Inferior parietal cortex (tissue), 1 donor: ENCODE results near the gene SOWAHA.

Experiments
- DNase-seq: peaks from one replicate; pipeline ENCODE4 v3.0.0-alpha.2; 2016; ENCODE audit errors: extremely low spot score

SOWAHA gene

DNA sequence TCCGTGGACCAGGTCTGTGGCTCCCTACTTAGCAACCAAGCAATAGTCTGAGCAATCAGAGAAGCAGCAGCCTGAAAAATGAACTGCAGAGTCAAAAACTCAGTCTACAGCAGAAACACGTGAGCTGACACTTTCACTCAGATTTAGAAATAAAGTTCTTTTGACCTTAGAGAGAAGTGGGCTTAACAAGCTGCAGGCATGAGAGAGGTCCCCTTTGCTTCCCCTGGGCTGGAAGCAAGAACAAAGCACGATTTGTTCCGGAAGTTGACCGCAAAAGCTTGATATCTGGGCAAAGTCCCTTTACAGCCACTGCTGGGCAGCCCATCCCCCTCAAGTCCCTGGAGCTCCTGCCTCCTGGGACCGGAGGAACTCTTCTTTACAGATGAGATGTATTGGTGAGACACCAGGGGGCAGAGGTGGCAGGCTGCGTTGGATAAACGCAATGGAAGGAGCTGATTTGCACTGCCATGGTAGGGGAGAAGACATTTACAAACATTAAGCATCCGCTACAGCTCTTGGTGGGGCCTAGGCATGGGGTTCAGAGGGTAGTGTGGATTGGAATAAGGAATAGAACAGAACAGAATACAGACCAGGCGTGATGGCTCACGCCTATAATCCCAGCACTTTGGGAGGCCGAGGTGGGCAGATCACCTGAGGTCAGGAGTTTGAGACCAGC is 5.8 kb upstream of the SOWAHA start:
- no peak for DNase-seq

DNA sequence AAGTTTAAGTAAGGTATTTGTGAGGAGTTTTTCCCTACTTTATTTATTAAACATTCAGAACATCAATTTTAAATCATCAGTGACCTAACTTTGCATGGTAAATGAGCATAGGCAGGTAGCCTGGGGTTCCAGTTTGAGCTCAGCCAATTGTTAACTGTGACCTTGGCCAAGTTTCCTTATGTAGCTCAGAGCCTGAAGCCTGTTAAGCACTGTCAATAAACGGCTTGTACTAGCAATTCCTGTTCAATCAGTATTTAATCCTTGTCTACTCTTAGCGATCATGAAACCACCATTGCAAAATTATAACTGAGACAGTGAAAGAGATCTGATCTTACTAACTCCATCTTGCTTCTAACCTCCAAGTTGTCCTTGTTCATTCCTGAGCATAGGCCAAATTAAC is 4.7 kb upstream of the SOWAHA start:
- no peak for DNase-seq

DNA sequence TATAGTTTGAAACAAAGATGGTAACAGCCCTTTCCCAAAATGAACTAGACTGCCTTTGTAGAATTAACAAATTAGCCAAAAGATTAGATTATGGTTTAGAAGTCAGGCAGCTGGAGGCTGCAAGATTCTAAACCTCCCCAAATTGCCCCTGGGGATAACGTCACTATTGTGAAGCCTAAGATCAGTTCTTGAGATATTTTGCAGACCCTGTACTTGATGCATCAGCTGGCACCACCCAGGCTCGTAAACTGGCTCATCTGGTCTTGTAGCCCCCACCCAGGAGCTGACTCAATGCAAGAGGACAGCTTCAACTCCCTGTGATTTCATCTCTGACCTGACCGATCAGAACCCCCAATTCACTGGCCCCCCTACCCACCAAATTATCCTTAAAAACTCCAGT is 4.2 kb upstream of the SOWAHA start:
- no peak for DNase-seq

DNA sequence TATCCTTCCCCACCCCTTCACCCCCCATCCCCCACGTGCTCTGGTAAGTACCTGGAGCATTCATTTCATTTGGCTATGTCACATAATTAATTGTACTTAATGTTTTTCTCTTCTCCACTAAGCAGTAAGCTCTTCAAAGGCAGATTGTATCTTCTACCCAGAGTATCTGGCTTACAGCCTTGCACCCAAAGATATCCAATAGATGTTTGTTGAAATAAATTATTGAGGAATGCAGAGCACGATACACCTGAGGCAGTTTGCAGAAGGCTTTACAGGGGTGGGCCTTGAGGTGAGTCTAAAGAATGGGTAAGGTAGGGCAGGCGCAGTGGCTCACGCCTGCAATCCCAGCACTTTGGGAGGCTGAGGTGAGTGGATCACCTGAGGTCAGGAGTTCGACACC is 2.5 kb upstream of the SOWAHA start:
- DNase-seq, result no peak

DNA sequence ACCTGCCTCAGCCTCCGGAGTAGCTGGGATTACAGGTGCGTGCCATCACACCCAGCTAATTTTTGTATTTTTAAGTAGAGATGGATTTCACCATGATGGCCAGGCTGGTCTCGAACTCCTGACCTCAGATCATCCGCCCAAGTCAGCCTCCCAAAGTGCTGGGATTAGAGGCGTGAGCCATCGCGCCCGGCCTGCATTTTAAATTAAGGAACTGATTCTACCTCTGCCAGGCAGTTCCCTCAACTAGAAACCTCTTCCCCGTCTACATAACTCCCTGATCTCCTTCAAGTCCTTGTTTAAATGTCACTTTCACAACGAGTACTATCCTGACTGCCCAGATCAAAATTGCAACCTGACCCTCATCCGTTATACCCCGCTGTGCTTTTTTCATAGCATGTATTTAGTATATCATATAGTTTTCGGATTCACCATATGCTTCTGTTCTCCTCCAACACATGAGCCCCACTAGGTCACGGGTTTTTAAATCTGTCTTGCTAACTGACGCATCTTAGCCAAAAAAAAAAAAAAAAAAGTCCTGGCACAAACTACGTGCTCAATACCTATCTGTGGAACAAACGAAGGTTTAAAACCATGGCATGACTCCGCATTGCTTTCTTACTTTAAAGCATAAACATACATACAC is 858 bp upstream of the SOWAHA start:
- no peak for DNase-seq

DNA sequence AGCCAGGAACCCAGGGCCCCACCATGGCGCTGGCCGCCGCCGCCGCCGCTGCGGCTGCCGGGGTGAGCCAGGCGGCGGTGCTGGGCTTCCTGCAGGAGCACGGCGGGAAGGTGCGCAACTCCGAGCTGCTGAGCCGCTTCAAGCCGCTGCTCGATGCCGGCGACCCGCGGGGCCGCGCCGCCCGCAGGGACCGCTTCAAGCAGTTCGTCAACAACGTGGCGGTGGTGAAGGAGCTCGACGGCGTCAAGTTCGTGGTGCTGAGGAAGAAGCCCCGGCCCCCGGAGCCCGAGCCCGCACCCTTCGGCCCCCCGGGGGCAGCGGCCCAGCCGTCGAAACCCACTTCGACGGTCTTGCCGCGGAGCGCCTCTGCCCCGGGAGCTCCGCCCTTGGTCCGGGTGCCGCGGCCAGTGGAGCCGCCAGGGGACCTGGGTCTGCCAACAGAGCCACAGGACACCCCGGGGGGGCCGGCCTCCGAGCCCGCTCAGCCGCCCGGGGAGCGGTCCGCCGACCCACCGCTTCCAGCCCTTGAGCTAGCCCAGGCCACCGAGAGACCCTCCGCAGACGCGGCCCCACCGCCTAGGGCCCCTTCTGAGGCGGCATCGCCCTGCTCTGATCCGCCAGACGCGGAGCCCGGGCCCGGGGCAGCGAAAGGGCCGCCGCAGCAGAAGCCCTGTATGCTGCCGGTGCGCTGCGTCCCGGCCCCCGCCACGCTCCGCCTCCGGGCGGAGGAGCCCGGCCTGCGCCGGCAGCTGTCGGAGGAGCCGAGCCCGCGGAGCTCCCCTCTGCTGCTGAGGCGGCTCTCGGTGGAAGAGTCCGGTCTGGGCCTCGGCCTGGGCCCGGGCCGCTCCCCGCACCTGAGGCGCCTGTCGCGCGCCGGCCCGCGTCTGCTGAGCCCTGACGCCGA is 749 bp downstream of the SOWAHA start:
- DNase-seq, result no peak

DNA sequence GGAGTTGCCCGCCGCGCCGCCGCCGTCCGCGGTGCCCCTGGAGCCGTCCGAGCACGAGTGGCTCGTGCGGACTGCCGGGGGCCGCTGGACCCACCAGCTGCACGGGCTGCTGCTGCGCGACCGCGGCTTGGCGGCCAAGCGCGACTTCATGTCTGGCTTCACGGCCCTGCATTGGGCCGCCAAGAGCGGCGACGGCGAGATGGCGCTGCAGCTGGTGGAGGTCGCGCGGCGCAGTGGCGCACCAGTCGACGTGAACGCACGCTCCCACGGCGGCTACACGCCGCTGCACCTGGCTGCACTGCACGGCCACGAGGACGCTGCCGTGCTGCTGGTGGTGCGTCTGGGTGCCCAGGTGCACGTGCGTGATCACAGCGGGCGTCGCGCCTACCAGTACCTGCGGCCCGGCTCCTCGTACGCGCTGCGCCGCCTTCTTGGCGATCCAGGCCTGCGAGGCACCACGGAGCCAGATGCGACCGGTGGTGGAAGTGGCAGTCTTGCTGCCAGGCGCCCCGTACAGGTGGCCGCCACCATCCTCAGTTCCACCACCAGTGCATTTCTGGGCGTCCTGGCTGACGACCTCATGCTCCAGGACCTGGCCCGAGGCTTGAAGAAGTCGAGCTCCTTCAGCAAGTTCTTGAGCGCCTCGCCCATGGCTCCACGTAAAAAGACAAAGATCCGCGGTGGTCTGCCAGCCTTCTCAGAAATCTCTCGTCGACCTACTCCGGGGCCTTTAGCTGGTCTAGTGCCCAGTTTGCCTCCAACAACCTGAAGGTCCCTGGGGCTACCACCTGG is 1.6 kb downstream of the SOWAHA start:
- no peak for DNase-seq

DNA sequence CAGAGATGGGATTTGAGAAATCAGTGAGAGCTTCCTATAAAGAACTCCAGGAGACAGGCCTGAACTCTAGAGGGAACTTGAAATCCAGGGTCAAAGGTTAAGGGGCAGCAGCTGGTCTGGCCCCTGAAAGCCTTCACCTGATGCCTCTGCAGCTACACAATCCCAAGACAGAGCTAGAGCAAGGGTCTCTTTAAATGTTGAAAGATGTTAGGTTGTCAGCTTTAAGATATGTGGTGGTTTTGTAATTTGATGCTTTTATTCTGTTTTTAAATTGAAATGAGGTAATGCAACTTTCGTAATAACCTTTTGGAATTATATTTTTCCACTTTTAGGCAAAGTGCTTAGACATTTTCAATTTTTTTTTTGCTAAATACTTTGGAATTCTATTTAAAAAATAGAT is 2.4 kb downstream of the SOWAHA start:
- no peak for DNase-seq

DNA sequence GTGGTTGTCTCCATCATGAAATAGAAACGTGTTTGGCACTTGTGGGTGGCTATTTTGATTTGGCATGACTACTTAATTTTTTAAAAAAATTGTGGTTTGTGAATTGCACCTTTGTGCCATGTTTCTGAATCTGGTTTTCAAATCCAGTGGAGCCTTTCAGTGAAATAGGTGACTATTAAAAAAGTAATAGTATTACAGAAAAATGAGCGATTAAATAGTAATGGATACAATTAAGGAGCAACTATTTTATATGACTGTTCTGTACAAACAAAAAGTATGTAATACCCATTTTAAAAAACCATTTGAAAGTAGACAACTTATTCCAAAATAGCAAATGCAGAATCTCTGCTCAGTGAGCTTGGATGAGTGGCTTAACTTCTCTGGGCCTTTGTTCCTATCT is 3.0 kb downstream of the SOWAHA start:
- no peak for DNase-seq

DNA sequence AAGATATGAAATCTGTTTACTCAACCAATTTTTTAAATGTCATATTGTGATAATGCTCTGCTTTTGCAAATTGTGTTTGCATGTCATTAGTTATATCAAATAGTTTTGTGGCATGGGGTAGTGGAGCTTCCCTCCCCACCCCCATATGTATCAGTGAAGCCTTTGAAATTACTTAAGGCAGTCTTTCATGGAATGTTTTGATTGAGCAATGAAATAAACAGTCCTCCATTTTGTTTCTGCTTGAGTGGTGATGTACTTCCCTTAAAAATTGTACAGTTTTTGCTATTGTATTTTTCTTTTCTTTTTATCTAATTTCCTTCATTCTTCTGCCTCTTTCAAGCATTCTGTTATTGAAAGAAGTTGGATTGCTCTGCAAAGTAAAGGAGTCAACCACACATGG is 3.5 kb downstream of the SOWAHA start:
- no peak for DNase-seq

DNA sequence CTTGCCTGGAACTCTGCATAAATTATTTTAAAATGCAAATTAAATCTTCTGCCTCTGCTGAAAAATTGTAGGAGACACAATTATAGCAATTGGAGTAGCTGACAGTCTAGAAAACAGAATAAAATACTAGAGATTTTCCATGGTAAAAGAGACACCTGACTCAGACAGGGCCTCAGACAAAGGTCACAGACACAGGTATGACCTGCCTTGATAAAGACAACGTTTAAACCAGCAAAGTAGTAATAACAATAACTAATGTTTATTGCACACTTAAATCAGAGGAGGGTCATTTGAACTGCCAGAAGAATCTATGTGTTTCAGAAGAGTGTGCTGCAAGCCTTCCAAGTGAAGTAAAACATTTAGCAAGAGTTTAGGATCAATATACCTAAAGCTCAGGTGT is 3.9 kb downstream of the SOWAHA start:
- no peak for DNase-seq

DNA sequence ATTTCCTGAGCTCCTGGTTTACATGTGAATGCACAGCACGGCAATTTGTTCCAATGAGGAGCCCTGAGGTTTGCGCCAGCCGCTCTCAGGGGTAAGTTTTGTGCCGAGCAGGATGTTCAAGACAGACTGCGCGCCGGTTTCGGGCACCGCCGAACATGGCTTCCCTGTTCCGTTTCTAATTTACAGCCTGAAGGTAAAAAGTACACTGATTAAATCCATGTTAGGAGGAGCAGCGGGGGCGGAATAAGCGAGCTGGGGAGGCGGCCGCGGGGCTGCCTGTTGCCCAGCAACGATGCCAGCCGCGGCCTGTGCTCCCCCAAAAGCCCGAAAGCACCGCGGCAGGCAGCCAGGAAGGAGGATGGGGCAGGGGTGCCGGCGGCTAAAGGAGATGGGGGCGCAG is 6.4 kb downstream of the SOWAHA start:
- DNase-seq, result no peak

DNA sequence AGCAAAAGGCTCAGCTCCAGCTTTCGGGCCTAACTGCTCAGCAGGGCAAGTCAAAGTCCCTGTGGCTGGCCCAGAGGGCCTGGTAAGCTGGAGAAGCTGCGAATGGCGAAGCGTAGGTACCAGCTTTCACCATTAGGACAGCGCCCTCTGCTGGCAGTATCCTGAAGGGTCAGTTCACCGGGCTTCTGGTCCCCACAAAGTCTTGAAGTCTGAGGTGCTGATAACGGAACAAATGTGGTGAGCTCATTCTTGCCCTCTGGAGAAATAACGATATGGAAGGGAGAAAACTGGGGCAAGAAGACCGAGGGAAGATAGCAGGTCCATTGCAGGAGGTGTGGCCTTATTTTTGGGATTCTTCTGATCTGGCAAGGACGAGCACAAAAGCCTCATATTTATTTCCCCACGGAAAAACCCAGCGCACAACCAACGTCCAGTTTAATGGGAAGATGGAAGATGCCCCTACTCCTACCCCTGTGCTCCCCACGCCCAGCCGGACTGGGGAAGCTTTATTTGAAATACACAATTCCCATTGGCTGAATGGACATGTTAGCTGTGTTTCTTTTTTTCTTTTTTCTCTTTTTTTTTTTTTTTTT is 7.2 kb downstream of the SOWAHA start:
- DNase-seq, result peak; percentile 98

DNA sequence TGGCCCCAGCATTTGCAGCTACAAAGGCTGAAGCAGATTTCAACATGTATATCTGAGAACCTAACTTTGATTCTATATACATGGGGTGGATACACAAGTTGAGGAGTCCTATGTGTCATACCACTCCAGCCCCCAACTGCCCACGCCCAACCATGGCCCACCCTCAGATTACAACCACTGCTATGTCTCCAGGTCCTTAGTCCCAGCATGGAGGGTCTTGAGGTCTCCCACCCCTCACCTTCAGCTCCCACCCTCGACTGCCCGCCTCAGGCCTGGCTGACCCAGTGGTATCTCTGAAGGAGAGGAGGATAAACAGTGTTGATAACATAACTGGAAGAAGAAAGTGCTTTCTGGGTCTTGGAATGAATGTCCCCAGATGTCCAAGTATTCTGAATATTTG is 8.2 kb downstream of the SOWAHA start:
- no peak for DNase-seq

DNA sequence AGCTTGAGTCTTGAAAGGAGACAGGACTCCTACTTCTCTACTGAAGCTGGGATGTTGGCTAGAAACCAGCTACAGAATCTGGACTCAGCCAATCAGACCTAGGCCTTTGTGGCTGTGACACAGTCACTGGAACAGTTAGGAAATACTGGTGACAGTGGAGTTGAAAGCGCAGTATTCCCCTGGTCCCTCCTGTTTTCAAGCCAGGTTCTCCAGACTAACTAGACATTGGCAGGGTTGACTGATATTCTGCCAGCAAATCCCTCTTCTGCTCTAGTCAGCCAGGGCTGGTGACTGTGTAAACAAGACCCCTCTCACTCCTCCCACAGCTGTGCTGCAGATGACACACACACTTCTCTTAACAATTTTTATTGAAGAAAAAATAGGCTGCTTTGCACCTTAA is 8.7 kb downstream of the SOWAHA start:
- peak; percentile 78 for DNase-seq

DNA sequence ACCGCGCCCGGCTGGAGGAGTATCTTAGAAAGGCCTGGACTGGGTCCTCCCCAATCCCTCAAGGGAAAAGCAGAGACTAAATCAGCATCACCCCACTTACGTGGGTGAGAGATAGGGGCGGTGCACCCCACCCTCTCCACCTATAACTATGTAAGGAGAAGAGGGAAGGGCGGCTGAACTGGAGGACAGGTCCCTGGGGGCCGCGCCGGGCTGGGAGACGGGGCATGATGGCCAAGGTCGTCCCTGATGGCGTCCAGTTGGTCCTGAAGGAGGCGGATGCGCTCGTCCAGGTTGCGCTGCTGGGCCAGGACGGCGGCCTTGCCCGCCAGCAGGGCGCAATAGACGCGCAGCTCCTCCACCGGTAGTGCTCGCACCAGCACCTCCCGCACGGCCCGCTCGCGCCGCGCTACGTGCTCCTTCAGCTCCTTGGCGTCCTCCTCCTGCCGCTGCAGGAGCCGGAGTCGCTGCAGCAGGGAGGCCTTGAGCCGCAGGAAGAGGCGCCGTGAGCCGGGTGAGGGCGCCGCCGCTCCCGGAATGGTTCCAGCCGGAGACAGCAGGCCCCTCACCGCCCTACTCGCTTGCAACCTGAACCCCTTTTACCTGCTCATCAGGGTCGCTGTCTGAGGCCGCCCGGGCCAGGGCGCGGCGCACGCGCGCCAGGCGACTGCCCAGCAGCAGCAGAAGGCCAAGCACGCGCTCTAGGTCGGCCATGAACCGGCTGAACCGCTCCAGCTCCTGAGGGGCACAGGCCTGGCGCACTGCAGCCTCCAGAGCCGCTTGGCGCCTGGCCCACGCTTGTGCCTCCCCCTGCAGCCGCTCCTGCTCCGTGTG is 9.8 kb downstream of the SOWAHA start:
- DNase-seq, result no peak

DNA sequence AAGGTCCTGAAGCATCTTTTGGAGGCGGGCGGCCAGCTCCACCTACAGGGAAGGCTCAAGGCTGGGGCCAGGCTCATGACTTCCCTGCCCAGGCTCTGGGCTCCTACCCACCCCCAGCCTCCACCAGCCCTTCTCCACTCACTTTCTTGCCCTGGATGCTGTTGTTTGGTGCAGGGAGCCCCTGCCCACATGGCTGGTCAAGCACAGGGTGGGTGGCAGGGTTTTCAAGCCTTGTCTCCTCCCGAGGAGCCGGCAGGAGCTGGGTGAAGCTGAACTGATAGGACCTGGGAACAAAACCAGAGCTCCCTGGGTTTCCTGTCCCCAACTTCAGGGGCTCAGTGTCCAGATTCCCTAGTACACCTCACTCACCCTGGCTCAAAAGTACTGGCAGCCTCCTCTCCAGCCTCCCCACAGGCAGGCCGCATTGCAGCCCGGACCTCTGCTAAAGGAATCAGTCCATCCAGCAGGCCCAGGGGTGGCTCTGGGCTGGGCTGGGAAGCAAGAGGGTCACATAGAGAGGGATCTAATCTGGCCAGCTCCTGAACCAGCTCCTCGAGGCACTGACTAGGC is 10.5 kb downstream of the SOWAHA start:
- no peak for DNase-seq

DNA sequence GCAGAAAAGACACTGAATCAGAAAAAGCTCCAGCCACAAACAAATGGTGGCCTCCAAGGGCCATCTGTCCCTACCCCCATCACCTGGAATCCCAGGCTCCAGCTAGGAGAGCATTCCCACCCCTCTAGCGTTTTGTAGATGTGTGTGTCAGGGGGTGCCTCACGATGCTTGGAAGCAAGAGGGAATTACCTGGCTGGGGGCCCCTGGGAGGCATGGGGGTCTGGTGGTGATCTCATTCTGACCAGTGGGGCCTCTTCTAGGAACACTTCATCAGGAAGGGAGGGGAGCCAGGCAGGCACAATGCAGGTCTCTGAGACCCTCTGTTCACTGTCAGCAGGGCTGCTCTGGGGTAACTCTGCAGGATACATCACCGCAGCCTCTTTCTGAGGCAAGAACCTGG is 11.3 kb downstream of the SOWAHA start:
- DNase-seq, result no peak

DNA sequence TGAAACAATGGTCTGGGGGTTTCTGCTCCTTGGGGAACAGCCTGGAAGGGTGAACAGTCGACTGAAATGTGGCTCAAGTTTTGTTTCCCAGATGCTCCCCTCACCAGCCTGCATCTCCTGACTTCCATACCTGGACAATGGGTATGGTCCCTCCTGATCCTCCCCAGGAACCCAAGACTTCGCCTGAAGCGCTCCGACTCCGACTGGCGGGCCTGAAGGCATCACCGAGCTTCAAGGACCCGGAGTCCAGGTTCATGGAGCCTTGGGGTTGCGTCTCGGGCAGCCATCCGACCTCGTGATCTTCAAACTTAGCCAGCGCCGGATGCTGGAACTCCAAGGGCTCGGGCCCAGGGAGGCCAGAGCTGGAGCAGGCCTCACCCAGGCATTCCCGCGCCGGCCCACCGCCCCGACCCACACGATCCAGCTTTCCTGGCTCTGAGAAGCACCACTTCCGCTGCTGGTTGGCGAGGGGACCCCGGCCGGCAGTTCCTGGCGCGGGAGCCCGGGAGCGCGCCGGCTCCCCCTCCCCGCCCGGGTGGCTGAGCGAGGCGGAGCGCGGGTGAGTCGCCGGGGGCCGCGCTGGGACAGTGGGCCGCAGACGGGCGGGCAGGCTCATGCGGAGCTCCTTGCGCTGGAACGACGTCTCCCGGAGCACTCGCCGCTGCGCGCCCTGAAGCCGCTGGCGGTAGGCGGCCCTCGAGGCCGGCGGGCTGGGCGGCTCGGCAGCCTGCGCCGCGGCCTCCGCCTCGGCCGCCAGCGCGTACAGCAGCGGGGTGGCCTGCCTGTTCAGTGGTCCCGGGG is 12.1 kb downstream of the SOWAHA start:
- no peak for DNase-seq
